ENCODE measurements around the gene LEKR1.
A peak's percentile ranks its signal among the peaks of the same experiment; 100 is the strongest.
"Not testable (repeated sequence)": the region's sequence is repeated elsewhere in the genome, so short reads cannot be mapped to it uniquely, and the experiment has no call there.

Gene LEKR1

DNA sequence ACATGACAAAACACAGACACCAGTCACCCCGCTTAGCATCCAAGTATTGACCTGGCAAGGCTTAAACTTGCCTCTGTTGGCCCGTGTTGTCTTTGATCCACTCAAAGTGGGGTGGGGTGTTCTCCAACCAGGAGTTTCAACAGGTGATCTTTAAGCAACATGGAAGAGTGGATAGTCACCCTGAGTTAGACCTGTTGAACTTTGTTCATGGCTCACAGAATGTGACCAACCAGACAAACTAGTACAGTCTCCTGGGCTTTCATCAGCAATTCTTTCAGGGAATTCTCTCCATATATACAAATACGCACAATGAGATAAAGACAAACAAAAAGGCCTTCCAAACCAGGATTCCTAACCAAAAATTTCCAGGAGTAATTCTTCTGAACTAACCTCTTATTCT lies 11.9 kb downstream of the LEKR1 start:
- DNase-seq, result no peak

DNA sequence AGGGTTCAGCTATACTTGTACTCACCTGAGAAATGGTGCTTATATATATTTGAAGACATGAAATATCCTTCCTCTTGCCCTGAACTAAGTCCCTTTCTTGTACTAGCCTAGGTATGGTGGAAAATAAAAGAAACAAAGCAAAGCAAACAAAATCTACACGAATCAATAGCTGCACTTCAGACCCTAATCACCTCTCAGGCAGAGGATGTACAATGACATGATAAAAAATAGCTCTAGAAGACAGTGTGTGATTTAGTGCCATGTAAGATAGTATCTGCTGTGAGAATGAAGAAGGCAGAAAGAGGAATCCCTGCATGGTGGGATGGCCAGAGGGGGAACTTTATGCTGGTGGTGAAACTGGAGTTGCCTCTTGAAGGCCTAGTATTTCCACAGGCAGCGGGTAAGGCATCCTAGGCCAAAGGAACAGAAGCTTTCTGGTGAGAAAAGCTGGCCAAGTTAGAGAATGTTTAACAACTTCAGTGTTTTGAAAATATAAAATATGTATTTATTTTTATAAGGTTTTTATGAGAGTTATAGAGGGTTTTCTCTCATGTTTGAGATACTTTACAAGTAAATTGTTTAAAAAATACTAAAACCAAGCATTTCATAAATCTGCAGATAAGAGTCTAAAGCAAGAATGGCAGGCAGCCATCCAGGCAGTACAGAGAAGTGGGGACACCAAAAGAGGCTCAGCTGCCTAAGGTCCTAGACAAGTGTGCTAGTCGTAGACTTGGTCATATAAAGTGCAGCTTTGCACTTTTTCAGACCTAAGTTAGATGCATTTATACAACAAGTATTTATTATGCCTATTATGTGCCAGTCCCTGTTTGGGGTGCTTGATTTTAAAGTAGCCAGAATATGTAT lies 14.9 kb downstream of the LEKR1 start:
- DNase-seq, result no peak

- no peak for DNase-seq
Observed at GRCh38 chr3:156843071-156843808, 17.1 kb downstream of the LEKR1 start.

- no peak for DNase-seq
Observed at GRCh38 chr3:156847752-156848448, 21.7 kb downstream of the LEKR1 start.

GRCh38 chr3:156859578-156859977 lies 33.4 kb downstream of the LEKR1 start:
- DNase-seq, result no peak

DNA sequence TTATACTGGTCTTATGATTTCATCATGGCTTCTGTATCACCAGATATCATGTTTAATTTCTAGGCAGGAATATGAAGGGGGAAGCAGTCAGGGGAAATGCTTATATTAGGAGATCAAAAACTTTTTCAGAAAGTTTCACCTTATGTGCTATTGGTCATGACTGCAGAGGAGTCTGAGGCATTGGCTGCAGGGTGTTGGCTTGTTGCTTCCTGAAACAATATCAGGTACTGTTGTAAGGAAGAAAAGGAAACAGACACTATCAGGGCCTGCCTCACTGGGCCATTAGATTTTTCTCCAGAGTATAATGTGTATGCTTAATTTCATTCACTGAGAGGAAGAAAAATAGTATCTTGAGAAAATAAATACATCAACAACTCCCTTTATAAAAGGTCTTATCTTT lies 34.7 kb downstream of the LEKR1 start:
- no peak for DNase-seq

GRCh38 chr3:156862338-156862737 lies 36.2 kb downstream of the LEKR1 start:
- no peak for DNase-seq

DNA sequence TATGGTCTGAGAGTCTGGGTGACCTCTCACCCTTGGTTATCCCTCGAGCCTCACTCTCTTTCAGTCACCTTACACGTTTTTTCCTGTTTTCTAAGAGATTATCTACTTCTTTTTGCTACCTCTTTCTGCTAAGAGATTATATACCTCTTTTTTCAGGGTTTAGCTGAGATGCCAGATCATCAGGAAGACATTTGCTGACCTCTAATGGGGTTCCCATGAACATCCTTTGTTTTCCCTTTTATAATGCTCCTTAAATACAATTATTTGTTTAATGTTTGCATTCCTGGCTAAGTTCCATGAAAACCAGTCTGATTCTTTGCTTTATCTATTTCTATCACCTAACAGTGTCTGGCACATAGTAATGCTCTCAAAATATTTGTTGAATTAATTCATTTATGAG lies 39.6 kb downstream of the LEKR1 start:
- DNase-seq, result peak; percentile 12

DNA sequence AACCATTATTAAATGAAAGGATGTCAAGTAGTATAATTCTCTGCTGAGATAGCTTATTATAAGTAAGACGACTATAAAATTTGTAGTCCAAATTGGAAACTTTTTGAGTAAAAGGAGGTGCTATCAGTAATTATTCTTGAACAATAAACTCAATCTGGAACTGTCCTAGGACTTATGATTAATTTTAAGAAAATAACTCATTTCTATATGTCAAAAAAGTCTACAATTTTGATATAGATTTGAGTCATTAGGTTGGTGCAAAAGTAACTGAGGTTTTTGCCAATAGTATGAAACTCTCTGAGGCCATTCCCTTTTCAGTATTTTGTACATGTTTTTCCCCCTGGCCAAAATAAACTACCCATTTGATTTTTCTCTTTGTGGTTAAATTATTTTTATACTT lies 41.0 kb downstream of the LEKR1 start:
- DNase-seq, result no peak

- DNase-seq, result no peak
Observed at GRCh38 chr3:156867920-156868319, 41.8 kb downstream of the LEKR1 start.

GRCh38 chr3:156873906-156874305 lies 47.8 kb downstream of the LEKR1 start:
- no peak for DNase-seq

- not testable (repeated sequence) for DNase-seq
Observed at GRCh38 chr3:156879491-156879890, 53.3 kb downstream of the LEKR1 start.

GRCh38 chr3:156885761-156886160 lies 59.6 kb downstream of the LEKR1 start:
- DNase-seq, result peak; percentile 51

- no peak for DNase-seq
Observed at GRCh38 chr3:156888176-156888575, 62.0 kb downstream of the LEKR1 start.

DNA sequence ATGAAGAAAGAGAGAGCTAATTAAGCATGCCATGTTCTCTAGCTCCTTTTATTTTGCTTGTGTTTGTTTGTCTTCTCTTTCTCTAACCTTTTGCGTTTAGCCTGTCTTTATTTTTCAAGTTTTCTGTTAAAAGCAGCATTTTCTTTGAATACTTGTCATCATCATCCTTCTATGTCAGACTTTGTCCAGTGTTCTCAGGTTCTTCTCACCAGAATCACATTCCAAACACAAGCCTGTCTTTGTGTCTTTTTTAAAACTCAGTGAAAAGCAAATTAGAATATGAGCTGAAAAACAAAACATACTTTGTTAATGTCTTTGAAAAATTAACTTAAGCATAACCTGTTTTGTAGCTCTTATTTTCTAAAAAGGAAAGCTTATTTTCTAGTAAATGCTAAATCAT lies 62.4 kb downstream of the LEKR1 start:
- no peak for DNase-seq

DNA sequence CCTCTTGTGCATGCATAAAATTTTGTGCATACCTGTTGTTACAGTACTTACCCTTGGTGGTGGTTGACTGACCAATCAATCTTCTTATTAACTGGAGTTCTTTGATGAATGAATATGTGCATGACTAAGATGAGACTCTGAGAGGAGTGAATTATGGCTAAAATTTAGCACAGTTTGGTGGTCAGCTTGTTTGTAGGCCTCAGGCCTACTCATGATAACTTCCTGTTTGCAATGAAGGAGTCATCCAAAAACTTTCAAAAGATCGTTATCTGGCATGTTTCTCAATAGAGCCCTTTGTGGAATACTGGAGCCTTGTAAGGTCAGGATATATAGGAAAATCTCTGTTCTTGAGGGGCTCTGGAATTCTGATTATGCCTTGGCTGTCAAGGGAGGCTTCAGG lies 66.5 kb downstream of the LEKR1 start:
- no peak for DNase-seq

GRCh38 chr3:156895374-156895773 lies 69.2 kb downstream of the LEKR1 start:
- DNase-seq, result not testable (repeated sequence)

DNA sequence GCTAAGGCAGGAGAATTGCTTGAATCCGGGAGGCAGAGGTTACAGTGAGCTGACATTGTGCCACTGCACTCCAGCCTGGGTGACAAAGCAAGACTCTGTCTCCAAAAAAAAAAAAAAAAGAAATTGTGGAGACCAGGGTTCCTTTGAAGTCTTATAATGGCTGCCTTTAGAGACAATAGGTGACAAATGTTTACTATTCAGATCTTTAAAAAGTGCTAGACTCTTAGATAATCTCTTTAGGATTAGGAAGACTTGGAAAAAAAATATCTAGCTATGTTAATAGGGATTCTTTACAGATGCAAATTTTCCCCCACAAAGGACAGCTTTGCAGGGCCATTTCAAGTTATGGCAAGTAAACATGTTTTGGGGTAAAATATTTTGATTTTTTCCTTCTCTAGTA lies 71.7 kb downstream of the LEKR1 start:
- not testable (repeated sequence) for DNase-seq

DNA sequence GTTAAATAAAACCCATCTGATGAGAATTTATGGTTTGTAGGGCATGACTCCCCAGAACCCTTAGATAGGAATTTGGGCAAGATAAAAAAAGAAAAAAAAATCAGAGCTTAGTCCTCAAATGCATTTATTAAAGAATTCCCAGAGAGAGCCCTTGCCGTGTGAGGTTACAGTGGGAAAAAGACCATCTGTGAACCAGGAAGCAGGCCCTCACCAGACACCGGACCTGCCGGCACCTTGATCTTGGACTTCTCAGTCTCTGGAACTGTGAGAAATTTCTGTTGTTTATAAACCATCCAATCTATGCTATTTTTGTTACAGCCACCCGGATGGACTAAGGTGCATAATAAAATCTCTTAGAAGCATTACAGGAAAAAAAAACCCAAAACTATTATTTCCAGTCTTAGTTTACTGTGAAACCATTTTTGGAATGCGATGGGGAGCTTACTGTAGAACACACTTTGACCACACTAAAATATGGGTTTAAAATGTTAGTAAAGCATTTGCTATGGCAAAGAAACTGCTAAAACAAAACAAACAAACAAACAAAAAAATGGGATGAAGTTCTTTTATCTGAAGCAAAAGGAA lies 72.2 kb downstream of the LEKR1 start:
- no peak for DNase-seq

- no peak for DNase-seq
Observed at GRCh38 chr3:156899951-156900350, 73.8 kb downstream of the LEKR1 start.

DNA sequence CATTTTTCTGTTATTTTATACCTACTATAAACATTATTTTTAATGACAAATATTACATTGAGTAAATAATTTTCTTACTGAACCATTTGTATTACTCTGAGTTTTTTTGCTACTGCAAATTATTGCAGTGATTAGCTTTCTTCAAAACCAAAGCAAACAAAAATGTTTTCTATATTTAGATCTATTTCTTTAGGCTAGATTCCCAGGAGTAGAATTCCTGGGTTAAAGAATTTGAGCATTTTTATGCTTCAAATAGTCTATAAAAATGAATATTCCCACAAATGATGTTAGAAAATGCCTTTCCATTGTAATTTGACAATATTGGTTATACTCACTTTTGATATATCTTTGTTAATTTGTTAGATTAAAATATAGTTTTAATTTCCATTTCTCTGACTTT lies 76.8 kb downstream of the LEKR1 start:
- DNase-seq, result no peak

DNA sequence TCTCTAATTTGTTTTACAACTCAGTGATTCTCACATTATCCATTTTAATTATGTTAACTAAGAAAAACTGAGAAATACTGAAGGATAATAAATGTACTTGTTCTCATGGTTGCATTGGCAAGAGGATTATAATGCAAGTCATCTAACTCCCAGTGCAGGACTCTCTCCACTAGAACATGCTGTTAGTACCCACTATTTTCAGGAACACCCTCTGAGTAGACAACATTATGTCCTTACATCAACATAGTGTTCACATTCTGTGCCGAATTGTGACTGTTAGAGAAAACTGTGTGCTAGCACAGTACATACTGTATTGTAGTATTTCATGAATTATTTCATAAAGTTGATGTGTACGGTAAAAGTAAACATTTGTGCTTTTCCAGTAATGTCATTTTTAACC lies 80.1 kb downstream of the LEKR1 start:
- no peak for DNase-seq

- no peak for DNase-seq
Observed at GRCh38 chr3:156908398-156908797, 82.2 kb downstream of the LEKR1 start.

All from hematopoietic multipotent progenitor cell treated with erythropoietin and hydrocortisone succinate and interleukin-3 and kit ligand, for 4 days (in vitro differentiated cells).